ENCODE data around the gene EME1.
A peak's percentile ranks its signal among the peaks of the same experiment; 100 is the strongest.

The EME1 gene

DNA sequence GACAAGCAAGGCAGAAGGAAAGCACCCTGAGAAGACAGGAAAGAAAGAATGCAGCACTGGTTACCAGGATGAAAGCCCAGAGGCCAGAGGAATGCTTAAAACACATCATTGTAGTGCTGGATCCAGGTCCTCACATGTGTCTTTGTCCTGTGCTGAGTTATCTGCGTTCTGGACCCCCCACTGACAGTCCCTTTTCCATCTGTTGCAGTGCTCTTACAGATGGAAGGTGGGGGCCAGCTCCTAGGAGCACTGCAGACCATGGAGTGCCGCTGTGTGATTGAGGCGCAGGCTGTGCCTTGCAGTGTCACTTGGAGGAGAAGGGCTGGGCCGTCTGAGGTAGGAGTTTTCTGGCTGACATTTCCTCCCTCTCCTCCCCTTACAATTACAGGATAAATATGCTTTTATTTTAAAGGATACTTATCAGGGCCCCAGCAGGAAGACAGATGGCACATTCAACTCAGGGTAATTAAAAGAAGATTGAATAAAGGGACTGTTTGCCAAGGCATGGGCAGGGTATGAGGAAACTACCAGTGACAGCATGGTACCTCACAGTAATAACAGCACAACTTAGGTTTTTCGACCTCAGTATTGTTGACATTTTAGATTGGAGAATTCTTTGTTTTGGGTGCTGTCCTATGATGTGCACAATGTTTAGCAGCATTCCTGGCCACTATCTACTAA is 3.0 kb downstream of the EME1 start:
- peaks cover 22% of the 10 kb centered on the region for H3K4me1 Mint-ChIP-seq
- H3K27me3 Mint-ChIP-seq, result no peaks in the 10 kb centered on the region
- DNase-seq (ENCODE audit: low spot score in 2 of 2) (no peak), ATAC-seq (replicated peaks; ENCODE audit: extremely low read depth, poor library complexity, severe bottlenecking) (no peak)
- H3K9me3 Mint-ChIP-seq, result no peaks in the 10 kb centered on the region
- H3K4me3 Mint-ChIP-seq, result no peak overlapping the region
- no peak overlapping the region for H3K27ac Mint-ChIP-seq (ENCODE audit: low read depth)
- H3K36me3 Mint-ChIP-seq (ENCODE audit: insufficient read depth), result peaks cover 13% of the 10 kb centered on the region

GRCh38 chr17:50379351-50380132 is 6.5 kb downstream of the EME1 start:
- Mint-ChIP-seq H3K9me3 (no peaks in the 10 kb centered on the region), H3K36me3 (ENCODE audit: insufficient read depth) (peaks cover 30% of the 10 kb centered on the region), H3K27ac (ENCODE audit: low read depth) (no peak overlapping the region), H3K4me1 (no peaks in the 10 kb centered on the region), H3K27me3 (no peaks in the 10 kb centered on the region), H3K4me3 (no peak overlapping the region)
- ATAC-seq (replicated peaks; ENCODE audit: extremely low read depth, poor library complexity, severe bottlenecking) (no peak), DNase-seq (ENCODE audit: low spot score in 2 of 2) (no peak)

DNA sequence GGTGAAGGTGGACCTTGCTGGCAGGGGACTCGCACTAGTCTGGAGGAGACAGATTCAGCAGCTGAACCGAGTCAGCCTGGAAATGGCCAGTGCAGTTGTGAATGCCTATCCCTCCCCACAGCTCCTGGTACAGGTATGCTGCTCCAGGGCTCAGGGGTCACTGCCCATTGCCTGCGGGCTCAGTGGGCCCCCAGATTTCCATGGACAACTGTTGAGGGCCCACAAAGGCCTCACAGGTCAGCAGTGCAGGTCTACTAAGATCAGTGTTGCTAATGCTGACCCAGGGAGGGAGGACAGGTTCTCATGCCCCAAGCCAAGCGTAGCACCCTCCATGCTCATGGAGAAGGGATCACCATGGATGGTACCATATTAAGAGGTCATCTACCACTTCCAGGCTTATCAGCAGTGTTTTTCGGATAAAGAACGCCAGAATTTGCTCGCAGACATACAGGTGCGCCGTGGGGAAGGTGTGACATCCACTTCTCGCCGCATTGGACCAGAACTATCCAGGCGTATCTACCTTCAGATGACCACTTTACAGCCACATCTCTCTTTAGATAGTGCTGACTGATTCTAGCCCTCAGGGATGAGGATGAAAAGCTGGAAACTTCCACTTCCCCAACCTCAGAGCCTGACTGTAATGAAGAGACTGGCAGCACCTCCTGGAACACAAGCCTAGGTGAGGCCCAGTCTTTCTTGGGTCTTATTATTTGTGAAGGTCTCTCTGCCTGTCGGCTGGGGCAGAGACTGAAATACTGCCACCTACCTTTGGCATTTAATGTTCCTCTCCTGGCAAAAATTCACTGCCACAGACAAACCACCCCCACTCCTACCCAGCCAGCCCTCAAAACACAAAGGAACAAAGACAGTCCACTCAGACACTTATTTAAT is 7.6 kb downstream of the EME1 start:
- Mint-ChIP-seq H3K36me3 (ENCODE audit: insufficient read depth) (peaks cover 40% of the 10 kb centered on the region), H3K27me3 (no peaks in the 10 kb centered on the region), H3K4me1 (peaks cover 5% of the 10 kb centered on the region), H3K4me3 (no peak overlapping the region), H3K9me3 (no peaks in the 10 kb centered on the region), H3K27ac (ENCODE audit: low read depth) (no peak overlapping the region)
- DNase-seq (ENCODE audit: low spot score in 2 of 2), result no peak
- no peak for ATAC-seq (replicated peaks; ENCODE audit: extremely low read depth, poor library complexity, severe bottlenecking)

- no peak for ATAC-seq (replicated peaks; ENCODE audit: extremely low read depth, poor library complexity, severe bottlenecking)
- H3K27ac Mint-ChIP-seq (ENCODE audit: low read depth), result no peak overlapping the region
- no peaks in the 10 kb centered on the region for H3K9me3 Mint-ChIP-seq
- no peak for DNase-seq (ENCODE audit: low spot score in 2 of 2)
- peaks cover 7% of the 10 kb centered on the region for H3K4me1 Mint-ChIP-seq
- H3K36me3 Mint-ChIP-seq (ENCODE audit: insufficient read depth), result peaks cover 41% of the 10 kb centered on the region
- no peak overlapping the region for H3K4me3 Mint-ChIP-seq
- H3K27me3 Mint-ChIP-seq, result no peaks in the 10 kb centered on the region
Observed at GRCh38 chr17:50381260-50381815, 8.3 kb downstream of the EME1 start.

DNA sequence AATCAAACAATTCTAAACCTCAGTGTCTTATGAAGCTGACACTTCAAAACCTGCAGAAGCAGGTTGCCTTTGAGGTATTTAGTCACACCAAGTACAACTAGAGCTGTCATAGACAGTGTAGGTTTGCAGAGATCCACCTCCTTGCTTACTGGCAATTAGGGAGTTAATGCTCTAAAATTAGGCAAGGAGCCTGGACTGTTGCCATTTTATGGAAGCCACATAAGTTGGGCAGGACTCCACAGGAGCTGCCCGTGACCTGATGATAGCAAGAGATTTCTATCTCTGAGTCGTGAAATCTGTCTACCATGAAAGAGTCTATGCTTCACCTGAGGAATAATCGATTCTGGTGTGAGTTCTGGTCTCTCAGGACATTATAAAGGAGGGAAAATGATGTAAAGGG is 8.9 kb downstream of the EME1 start:
- Mint-ChIP-seq H3K36me3 (ENCODE audit: insufficient read depth) (peaks cover 43% of the 10 kb centered on the region), H3K27ac (ENCODE audit: low read depth) (no peak overlapping the region), H3K27me3 (no peaks in the 10 kb centered on the region), H3K4me1 (peaks cover 10% of the 10 kb centered on the region), H3K4me3 (no peak overlapping the region), H3K9me3 (no peaks in the 10 kb centered on the region)
- no peak for DNase-seq (ENCODE audit: low spot score in 2 of 2)
- ATAC-seq (replicated peaks; ENCODE audit: extremely low read depth, poor library complexity, severe bottlenecking), result no peak

DNA sequence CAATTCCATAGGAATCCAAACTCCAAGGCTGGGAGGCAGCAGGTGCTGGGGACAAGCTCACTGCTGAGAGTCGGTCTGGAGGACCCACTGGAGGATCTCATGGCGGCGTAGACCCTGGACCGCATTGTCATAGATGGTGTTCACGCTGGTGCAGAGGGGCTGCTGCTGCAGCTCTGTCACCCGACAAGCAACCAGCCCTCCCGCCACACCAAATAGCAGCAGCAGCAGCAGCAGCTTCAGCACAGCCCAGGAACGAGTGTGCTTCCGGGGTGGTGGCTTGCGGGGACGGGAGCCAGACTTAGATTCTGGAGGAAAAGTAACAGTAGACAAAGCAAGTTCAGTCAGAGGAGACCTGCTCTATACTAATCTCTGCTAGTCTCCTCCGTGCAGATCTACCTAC is 9.9 kb downstream of the EME1 start:
- H3K27ac Mint-ChIP-seq (ENCODE audit: low read depth), result no peak overlapping the region
- H3K4me1 Mint-ChIP-seq, result peaks cover 10% of the 10 kb centered on the region
- no peak for ATAC-seq (replicated peaks; ENCODE audit: extremely low read depth, poor library complexity, severe bottlenecking)
- H3K9me3 Mint-ChIP-seq, result no peaks in the 10 kb centered on the region
- H3K27me3 Mint-ChIP-seq, result no peaks in the 10 kb centered on the region
- no peak for DNase-seq (ENCODE audit: low spot score in 2 of 2)
- H3K36me3 Mint-ChIP-seq (ENCODE audit: insufficient read depth), result peaks cover 52% of the 10 kb centered on the region
- H3K4me3 Mint-ChIP-seq, result no peak overlapping the region

GRCh38 chr17:50386510-50386909 is 13.5 kb downstream of the EME1 start:
- ATAC-seq (replicated peaks; ENCODE audit: extremely low read depth, poor library complexity, severe bottlenecking), result no peak
- peaks cover 10% of the 10 kb centered on the region for H3K4me1 Mint-ChIP-seq
- DNase-seq (ENCODE audit: low spot score in 2 of 2), result no peak
- H3K27me3 Mint-ChIP-seq, result no peaks in the 10 kb centered on the region
- H3K27ac Mint-ChIP-seq (ENCODE audit: low read depth), result no peak overlapping the region
- no peak overlapping the region for H3K4me3 Mint-ChIP-seq
- peaks cover 68% of the 10 kb centered on the region for H3K36me3 Mint-ChIP-seq (ENCODE audit: insufficient read depth)
- H3K9me3 Mint-ChIP-seq, result no peaks in the 10 kb centered on the region

GRCh38 chr17:50388728-50389127 is 15.7 kb downstream of the EME1 start:
- H3K27ac Mint-ChIP-seq (ENCODE audit: low read depth), result no peak overlapping the region
- no peaks in the 10 kb centered on the region for H3K27me3 Mint-ChIP-seq
- no peak for DNase-seq (ENCODE audit: low spot score in 2 of 2)
- H3K4me1 Mint-ChIP-seq, result peaks cover 19% of the 10 kb centered on the region
- no peak overlapping the region for H3K4me3 Mint-ChIP-seq
- peaks cover 80% of the 10 kb centered on the region for H3K36me3 Mint-ChIP-seq (ENCODE audit: insufficient read depth)
- ATAC-seq (replicated peaks; ENCODE audit: extremely low read depth, poor library complexity, severe bottlenecking), result no peak
- no peaks in the 10 kb centered on the region for H3K9me3 Mint-ChIP-seq

GRCh38 chr17:50389534-50389933 is 16.5 kb downstream of the EME1 start:
- Mint-ChIP-seq H3K4me1 (peaks cover 25% of the 10 kb centered on the region), H3K27ac (ENCODE audit: low read depth) (no peak overlapping the region), H3K4me3 (no peak overlapping the region), H3K36me3 (ENCODE audit: insufficient read depth) (peaks cover 79% of the 10 kb centered on the region), H3K27me3 (no peaks in the 10 kb centered on the region), H3K9me3 (no peaks in the 10 kb centered on the region)
- DNase-seq (ENCODE audit: low spot score in 2 of 2) (no peak), ATAC-seq (replicated peaks; ENCODE audit: extremely low read depth, poor library complexity, severe bottlenecking) (no peak)

DNA sequence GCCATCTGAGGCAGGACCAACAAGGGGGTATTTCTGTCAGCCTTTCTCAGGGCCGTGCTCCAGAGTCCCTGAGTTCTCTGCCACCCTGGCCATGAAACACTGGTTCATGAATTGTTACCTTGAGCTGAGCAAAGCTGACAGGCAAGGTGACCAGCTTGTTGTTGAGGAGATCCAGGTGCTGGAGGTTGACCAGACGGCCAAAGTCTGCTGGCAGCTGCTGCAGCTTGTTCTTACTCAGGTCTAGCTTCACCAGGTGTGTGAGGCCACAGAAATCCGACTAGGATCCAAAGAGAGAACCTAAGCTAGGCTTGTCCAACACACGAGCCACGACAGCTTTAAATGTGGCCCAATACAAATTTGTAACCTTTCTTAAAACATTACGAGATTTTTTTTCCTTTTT is 19.6 kb downstream of the EME1 start:
- Mint-ChIP-seq H3K27ac (ENCODE audit: low read depth) (no peak overlapping the region), H3K27me3 (no peaks in the 10 kb centered on the region), H3K4me1 (peaks cover 34% of the 10 kb centered on the region), H3K4me3 (no peak overlapping the region), H3K36me3 (ENCODE audit: insufficient read depth) (peaks cover 64% of the 10 kb centered on the region), H3K9me3 (no peaks in the 10 kb centered on the region)
- DNase-seq (ENCODE audit: low spot score in 2 of 2) (no peak), ATAC-seq (replicated peaks; ENCODE audit: extremely low read depth, poor library complexity, severe bottlenecking) (no peak)

DNA sequence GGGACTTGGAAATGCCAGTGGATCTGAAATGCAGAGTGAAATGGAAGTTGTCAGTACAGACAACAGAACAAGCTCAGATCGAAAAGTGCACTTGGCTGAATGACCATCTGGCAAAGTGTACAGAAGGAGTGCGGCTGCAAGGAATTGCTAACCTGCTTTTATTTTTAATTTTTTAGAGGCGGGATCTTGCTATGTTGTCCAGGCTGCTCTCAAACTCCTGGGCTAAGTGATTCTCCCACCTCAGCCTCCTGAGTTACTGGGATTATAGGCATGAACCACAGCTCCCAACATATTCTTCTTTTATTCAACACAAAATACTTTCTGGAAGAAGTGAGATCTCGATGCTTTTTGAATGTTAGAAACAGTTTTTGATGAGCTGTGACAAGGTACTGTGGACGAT is 20.7 kb downstream of the EME1 start:
- peaks cover 38% of the 10 kb centered on the region for H3K4me1 Mint-ChIP-seq
- no peaks in the 10 kb centered on the region for H3K27me3 Mint-ChIP-seq
- H3K36me3 Mint-ChIP-seq (ENCODE audit: insufficient read depth), result peaks cover 54% of the 10 kb centered on the region

DNA sequence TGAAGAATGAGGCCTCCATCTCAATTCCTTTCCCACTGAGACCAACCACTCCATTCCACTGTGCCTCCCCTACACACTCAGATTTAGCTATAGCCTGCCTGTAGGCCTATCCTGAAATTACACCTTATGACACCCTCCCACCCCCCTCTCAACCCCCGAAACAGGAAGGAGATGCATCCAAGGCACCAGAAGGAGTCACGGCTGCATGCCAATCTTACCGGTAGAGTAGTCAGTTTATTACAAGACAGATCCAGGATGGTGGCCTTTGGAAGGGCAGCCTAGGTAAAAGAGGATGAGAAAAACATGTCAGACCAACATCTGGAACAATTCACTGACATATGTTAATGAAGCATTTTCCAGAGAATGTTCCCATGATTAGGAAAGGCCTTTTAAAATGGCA is 21.7 kb downstream of the EME1 start:
- H3K4me3 Mint-ChIP-seq, result peak overlapping the region; percentile 80
- no peak for DNase-seq (ENCODE audit: low spot score in 2 of 2)

More for the DNA sequence above, 20.7 kb downstream of the EME1 start:
- DNase-seq (ENCODE audit: low spot score in 2 of 2), result no peak
- Mint-ChIP-seq H3K27ac (ENCODE audit: low read depth) (no peak overlapping the region), H3K4me3 (no peak overlapping the region), H3K9me3 (no peaks in the 10 kb centered on the region)
- ATAC-seq (replicated peaks; ENCODE audit: extremely low read depth, poor library complexity, severe bottlenecking), result no peak

More for the DNA sequence above, 21.7 kb downstream of the EME1 start:
- Mint-ChIP-seq H3K27ac (ENCODE audit: low read depth) (no peak overlapping the region), H3K4me1 (peaks cover 38% of the 10 kb centered on the region), H3K9me3 (no peaks in the 10 kb centered on the region), H3K27me3 (no peaks in the 10 kb centered on the region), H3K36me3 (ENCODE audit: insufficient read depth) (peaks cover 46% of the 10 kb centered on the region)
- no peak for ATAC-seq (replicated peaks; ENCODE audit: extremely low read depth, poor library complexity, severe bottlenecking)
